SH-SY5Y (cell line): Measurements from ENCODE around the gene CSF1R.

Experiments
- GATA2 ChIP-seq: IDR thresholded peaks from 2 replicates; pipeline ENCODE4 v1.6.1; 2011; ENCODE audit warnings: mild to moderate bottlenecking, low read depth, low read length
- GATA3 ChIP-seq: IDR thresholded peaks from 2 replicates; pipeline ENCODE4 v1.6.1; 2011; ENCODE audit warnings: low read depth, mild to moderate bottlenecking, low read length, moderate library complexity

DNA sequence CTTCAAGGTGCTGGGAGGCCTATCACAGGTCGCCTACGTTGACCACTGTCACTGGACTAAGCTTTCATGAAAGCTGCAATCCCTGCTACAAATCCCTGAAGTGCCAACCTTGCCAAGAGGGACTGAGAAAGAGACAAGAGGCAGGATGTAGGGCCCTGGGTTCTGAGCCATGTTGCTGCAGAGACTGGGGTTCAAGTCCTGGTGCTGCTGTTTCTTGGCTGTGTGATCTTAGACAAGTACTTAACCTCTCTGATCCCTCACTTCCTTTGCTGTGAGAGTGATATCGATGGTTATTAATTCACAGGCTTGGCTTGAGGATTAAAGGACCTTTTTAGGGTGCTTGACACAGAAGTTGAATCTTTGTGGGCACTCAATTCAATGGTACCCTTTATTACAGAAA, 15.5 kb downstream of the CSF1R start:
- TF ChIP-seq GATA3 = no peak
- no peak for TF ChIP-seq GATA2
